PC-9 (cell line): Measurements from ENCODE around the gene KCNQ5. TPM values are rescaled to one million over a fixed set of nuclear protein-coding genes. Genes with fewer than 3 reads are reported as not detected.

Experiments used
- BruUV-seq: library from RNA; stranded (reverse); fragments of 400-500 nt; replicated peaks from 2 replicates; lab custom pipeline; 2021; lab: Mats Ljungman, UMichigan
- CTCF ChIA-PET: fragments of 300-600 bp; sonication (Branson Sonifier 250); formaldehyde crosslinking; loops from one replicate; lab custom pipeline; 2022; ENCODE audit warnings: antibody characterized with exemption; lab: Charles Lee
- POLR2A ChIA-PET: fragments of 300-600 bp; sonication (Branson Sonifier 250); formaldehyde crosslinking; loops from one replicate; lab custom pipeline; 2022; ENCODE audit warnings: antibody characterized with exemption; ENCODE audit not compliant: unreplicated experiment; lab: Charles Lee
- DNase-seq, 2 experiments: peaks; one replicate each; pipeline versions ENCODE4 v3.0.0 to v3.0.0-alpha.2; 2015 to 2022; ENCODE audit warnings: mixed read lengths in 1 of 2
- H2AFZ ChIP-seq: fragments of 200-600 bp; sonication (generic); 2 replicates; pipeline ENCODE4 v1.8.1; 2017; ENCODE audit warnings: antibody characterized with exemption
- H3F3A ChIP-seq: fragments of 200-600 bp; sonication (generic); 2 replicates; pipeline ENCODE4 v1.8.1; 2017; ENCODE audit warnings: antibody characterized with exemption, mild to moderate bottlenecking, low read depth; ENCODE audit not compliant: insufficient read depth
- H3K27ac ChIP-seq: fragments of 200-600 bp; sonication (generic); 2 replicates; pipeline ENCODE4 v1.6.1; 2016; ENCODE audit warnings: mixed run types
- H3K27me3 ChIP-seq: fragments of 200-600 bp; sonication (generic); 2 replicates; pipeline ENCODE4 v1.6.1; 2016; ENCODE audit warnings: low read depth, mixed run types; ENCODE audit not compliant: insufficient read depth
- H3K36me3 ChIP-seq: fragments of 200-600 bp; sonication (generic); 2 replicates; pipeline ENCODE4 v1.6.1; 2016; ENCODE audit warnings: low read depth, mixed run types
- H3K4me1 ChIP-seq: fragments of 200-600 bp; sonication (generic); replicated peaks from 2 replicates; pipeline ENCODE4 v1.6.1; 2016; ENCODE audit warnings: mixed run types; ENCODE audit not compliant: insufficient read depth
- H3K4me2 ChIP-seq: fragments of 200-600 bp; sonication (generic); 2 replicates; pipeline ENCODE4 v1.6.1; 2017; ENCODE audit warnings: mixed run types
- H3K4me3 ChIP-seq: fragments of 200-600 bp; sonication (generic); 2 replicates; pipeline ENCODE4 v1.6.1; 2016; ENCODE audit warnings: mixed run types
- H3K79me2 ChIP-seq: fragments of 200-600 bp; sonication (generic); 2 replicates; pipeline ENCODE4 v1.6.1; 2017; ENCODE audit warnings: low read depth, mixed run types
- H3K9me2 ChIP-seq: fragments of 200-600 bp; sonication (generic); 2 replicates; pipeline ENCODE4 v1.8.1; 2017; ENCODE audit warnings: mild to moderate bottlenecking; ENCODE audit not compliant: insufficient read depth
- H3K9me3 ChIP-seq: fragments of 200-600 bp; sonication (generic); 2 replicates; pipeline ENCODE4 v1.8.1; 2016; ENCODE audit warnings: low read depth; ENCODE audit not compliant: insufficient read depth
- H4K20me1 ChIP-seq: fragments of 200-600 bp; sonication (generic); 2 replicates; pipeline ENCODE4 v1.8.1; 2017; ENCODE audit not compliant: insufficient read depth
- CTCF ChIP-seq: fragments of 200-600 bp; sonication (generic); conservative IDR thresholded peaks from 2 replicates; pipeline ENCODE4 v1.6.1; 2017; ENCODE audit warnings: mixed run types, antibody characterized with exemption, mild to moderate bottlenecking, moderate library complexity
- EZH2 ChIP-seq: fragments of 200-600 bp; sonication (generic); IDR thresholded peaks from 2 replicates; pipeline ENCODE4 v1.8.0; 2017; ENCODE audit warnings: antibody characterized with exemption, low read depth
- intact Hi-C: fragments of 100-400 bp; cut with micrococcal nuclease; formaldehyde crosslinking; loops from one replicate; pipeline ENCODE4 v1.10.0; 2022; ENCODE audit not compliant: unreplicated experiment
- total RNA-seq: library from RNA; stranded (reverse); gene quantifications from 2 replicates; pipeline ENCODE4 v1.2.3, GENCODE V29; 2021

The KCNQ5 gene
- total RNA-seq, 1 experiment from 2014 or later = 0.20 TPM

DNA sequence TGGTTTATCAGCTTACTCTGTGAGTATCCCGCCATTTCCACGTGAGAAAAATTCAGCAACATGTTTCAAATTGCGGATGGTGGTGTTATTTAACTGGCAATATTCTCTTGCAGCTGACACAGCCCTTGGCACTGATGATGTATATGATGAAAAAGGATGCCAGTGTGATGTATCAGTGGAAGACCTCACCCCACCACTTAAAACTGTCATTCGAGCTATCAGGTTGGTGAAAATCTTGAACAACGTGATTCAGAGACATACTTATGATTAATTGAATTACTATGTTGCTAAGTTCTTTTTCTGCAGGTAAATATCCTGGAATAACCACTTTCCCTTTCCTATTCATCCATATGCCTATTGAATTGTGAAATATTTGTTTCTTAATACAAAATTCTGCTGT is 547.8 kb downstream of the KCNQ5 start:
- H3K36me3 ChIP-seq = no peaks in the 10 kb centered on the region
- H3K27me3 ChIP-seq = no peaks in the 10 kb centered on the region
- H4K20me1 ChIP-seq = no peaks in the 10 kb centered on the region
- POLR2A ChIA-PET = no interaction called here
- CTCF ChIA-PET = no interaction called here
- H3K79me2 ChIP-seq = no peaks in the 10 kb centered on the region
- DNase-seq = no peak
- no peaks in the 10 kb centered on the region; the same call in 1 of the 2 replicates for H3K9me2 ChIP-seq
- H3F3A ChIP-seq = no peaks in the 10 kb centered on the region
- H3K27ac ChIP-seq = no peak overlapping the region
- no peaks in the 10 kb centered on the region for H3K4me1 ChIP-seq
- no peak for TF ChIP-seq CTCF
- no peak for TF ChIP-seq EZH2
- intact Hi-C loops = no loop called here
- no peak overlapping the region for H3K4me3 ChIP-seq
- no peak overlapping the region for H2AFZ ChIP-seq
- H3K4me2 ChIP-seq = no peak overlapping the region
- no peaks in the 10 kb centered on the region for H3K9me3 ChIP-seq
- BruUV-seq = no TSS peak

DNA sequence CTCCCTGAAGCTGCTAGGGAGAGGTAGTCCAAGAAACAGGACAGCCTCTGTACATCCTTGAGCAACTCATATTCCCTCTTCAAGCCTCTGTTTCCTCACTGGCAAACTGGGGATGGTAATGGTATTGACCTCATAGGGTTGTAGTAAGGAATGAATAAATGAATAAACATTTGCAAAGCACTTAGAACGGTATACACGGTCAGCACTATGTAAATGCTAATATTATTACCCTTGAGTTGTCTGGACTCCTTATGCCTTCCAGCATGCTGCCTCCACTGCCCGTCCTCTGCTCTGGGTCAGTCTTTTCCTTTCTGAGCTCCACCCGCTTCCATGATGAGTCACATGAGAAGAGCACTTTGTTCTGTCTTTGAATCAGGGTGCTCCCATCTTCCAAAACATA is 552.8 kb downstream of the KCNQ5 start:
- Histone ChIP-seq H3F3A (no peaks in the 10 kb centered on the region), H3K4me3 (no peak overlapping the region), H3K36me3 (no peaks in the 10 kb centered on the region), H3K9me3 (no peaks in the 10 kb centered on the region), H2AFZ (no peak overlapping the region), H3K4me2 (no peak overlapping the region), H3K27me3 (no peaks in the 10 kb centered on the region), H3K79me2 (no peaks in the 10 kb centered on the region), H3K4me1 (no peaks in the 10 kb centered on the region), H3K27ac (no peak overlapping the region), H4K20me1 (no peaks in the 10 kb centered on the region), H3K9me2 (no peaks in the 10 kb centered on the region; the same call in 1 of the 2 replicates)
- no TSS peak for BruUV-seq
- CTCF ChIA-PET = no interaction called here
- TF ChIP-seq CTCF = no peak
- DNase-seq = no peak
- POLR2A ChIA-PET = no interaction called here
- intact Hi-C loops = no loop called here

GRCh38 chr6:73176057-73176456 is 554.2 kb downstream of the KCNQ5 start:
- intact Hi-C loops = no loop called here
- CTCF ChIA-PET = no interaction called here
- Histone ChIP-seq H3K9me2 (no peaks in the 10 kb centered on the region; the same call in 1 of the 2 replicates), H3K4me2 (no peak overlapping the region), H3F3A (no peaks in the 10 kb centered on the region), H3K79me2 (no peaks in the 10 kb centered on the region), H2AFZ (no peak overlapping the region), H3K4me3 (no peak overlapping the region), H3K27me3 (no peaks in the 10 kb centered on the region), H4K20me1 (no peaks in the 10 kb centered on the region), H3K9me3 (no peaks in the 10 kb centered on the region), H3K36me3 (no peaks in the 10 kb centered on the region), H3K4me1 (no peaks in the 10 kb centered on the region), H3K27ac (no peak overlapping the region)
- no TSS peak for BruUV-seq
- POLR2A ChIA-PET = no interaction called here
- no peak for TF ChIP-seq EZH2
- TF ChIP-seq CTCF = no peak
- no peak for DNase-seq
